ENCODE measurements around the gene CHID1.
A peak's percentile ranks its signal among the peaks of the same experiment; 100 is the strongest.

CHID1 gene

DNA sequence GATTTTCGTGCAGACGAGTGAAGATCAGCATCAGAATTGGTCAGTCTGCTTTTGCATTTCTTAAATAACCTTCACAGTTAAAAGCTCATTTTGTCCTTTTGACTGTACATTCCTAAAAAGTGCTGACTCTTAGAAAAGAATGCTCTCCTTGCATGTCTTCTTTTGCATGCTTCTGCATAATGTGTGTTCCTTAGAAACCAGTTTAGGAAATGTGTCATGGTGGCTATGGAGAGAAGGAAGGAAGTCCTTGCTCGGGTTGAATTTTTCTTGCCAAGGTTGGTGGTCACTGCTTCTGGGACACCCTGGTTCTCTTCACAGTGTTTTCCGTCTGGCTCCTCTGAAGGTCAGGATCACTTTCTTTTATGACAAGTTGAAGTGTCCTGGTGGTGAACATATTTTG, 21.8 kb upstream of the CHID1 start:
- no peak for DNase-seq

DNA sequence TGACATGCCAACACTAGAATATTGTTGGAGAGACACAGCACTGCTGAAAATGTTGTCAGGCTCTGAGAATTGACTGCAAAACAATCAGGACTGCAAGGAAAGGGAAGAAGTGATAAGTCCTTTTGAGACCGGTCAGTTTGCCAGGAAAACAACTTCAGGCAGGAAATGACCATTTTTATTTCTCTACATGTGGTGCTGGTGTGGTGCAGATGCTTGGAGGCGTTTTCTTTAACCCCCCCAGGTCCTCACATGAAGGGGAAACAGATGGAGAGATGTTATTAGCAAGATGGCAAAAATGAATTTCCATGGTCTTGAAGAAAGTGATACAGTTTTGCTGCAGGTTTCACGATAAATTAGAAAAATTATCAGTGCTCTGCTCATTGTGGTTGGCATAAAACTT, 20.8 kb upstream of the CHID1 start:
- DNase-seq: no peak

- no peak for DNase-seq
Observed at GRCh38 chr11:929405-929804, 18.8 kb upstream of the CHID1 start.

DNA sequence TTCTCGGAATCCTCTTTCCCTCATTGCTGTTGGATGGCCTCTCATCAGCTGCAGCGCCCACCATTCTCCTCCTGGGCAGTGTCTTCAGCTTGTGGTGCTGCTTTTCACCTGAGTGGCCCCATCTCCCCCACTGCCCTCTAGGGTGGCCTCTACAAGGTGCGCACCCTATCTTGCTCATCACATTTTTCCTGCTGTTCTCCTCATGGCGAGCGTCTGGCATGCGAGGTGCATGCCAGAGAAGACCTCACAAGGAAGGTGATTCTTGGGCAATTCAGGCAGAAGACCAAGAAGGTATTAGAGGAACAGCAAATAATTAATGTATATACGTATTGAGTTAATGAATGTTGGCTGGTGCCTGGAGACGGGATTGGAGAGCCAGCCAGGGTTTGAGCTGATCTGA, 18.2 kb upstream of the CHID1 start:
- DNase-seq: no peak

- DNase-seq: no peak
Observed at GRCh38 chr11:927871-928270, 17.3 kb upstream of the CHID1 start.

GRCh38 chr11:926341-926916, 15.8 kb upstream of the CHID1 start:
- DNase-seq: peak; percentile 44

GRCh38 chr11:925496-926301, 15.1 kb upstream of the CHID1 start, which contains the start of gene AP2A2:
TSS of gene AP2A2 (plus strand) at chr11:925870. CDS start at chr11:926022, 152 bp downstream.
- peak; percentile 87 for DNase-seq

GRCh38 chr11:925158-925495, 14.5 kb upstream of the CHID1 start:
- no peak for DNase-seq

- DNase-seq: no peak
Observed at GRCh38 chr11:924406-925157, 14.0 kb upstream of the CHID1 start.

- DNase-seq: no peak
Observed at GRCh38 chr11:923691-924405, 13.2 kb upstream of the CHID1 start.

DNA sequence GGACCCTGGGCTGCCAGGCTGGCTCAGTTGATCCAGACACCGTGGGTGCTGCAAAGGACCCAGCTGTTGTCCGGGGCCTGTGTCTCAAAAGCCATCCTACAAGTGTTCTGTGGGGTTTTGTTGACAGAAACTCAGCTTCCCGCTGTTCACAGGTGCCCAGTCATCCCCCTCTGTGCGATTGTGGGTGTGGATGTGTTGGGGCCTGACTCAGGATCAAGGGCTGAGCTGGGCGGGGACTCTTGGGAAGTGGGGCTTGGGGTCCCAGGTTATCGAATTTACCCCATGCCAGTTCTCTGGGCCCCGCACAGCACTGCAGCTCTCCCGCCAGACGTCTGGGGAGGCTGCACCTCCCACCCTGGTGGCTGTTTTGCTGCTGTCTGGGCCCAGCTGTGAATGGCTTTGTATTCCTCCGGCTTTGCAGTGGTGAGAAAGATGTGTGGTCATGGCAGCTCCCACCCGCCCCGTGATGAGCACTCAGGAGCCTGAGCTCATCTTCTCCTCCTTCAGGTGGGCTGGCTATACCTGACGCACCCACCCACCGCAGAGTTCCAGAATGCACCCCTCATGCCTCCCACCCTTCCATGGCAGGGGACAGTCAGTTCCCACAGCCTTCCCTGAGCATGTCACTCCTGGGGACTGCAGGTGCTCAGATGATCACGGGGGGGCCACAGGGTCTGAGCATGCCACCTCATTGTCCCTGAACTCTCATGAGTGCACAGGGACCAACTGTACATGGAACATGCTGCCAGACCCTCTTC, 11.5 kb upstream of the CHID1 start:
- DNase-seq: no peak

DNA sequence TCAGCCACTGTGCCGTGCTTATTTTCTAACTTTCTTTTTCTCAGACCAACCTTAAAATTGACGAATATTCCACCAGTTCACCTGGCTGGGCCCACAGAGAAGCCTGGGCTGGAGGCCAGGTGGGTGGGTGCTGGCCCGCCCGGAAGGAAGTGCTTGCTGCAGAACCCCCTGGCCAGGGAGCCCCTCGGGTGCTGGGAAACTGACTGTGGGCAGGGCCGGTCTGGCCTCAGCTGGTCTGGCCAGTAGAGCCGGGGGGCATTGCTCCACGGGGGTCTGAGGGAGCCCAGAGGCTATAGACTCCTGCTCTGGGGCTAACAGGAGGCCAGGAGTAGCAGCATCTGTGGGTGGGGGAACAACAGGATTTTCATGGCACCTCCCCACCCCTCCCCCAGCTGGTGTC, 6.8 kb upstream of the CHID1 start:
- DNase-seq: no peak

DNA sequence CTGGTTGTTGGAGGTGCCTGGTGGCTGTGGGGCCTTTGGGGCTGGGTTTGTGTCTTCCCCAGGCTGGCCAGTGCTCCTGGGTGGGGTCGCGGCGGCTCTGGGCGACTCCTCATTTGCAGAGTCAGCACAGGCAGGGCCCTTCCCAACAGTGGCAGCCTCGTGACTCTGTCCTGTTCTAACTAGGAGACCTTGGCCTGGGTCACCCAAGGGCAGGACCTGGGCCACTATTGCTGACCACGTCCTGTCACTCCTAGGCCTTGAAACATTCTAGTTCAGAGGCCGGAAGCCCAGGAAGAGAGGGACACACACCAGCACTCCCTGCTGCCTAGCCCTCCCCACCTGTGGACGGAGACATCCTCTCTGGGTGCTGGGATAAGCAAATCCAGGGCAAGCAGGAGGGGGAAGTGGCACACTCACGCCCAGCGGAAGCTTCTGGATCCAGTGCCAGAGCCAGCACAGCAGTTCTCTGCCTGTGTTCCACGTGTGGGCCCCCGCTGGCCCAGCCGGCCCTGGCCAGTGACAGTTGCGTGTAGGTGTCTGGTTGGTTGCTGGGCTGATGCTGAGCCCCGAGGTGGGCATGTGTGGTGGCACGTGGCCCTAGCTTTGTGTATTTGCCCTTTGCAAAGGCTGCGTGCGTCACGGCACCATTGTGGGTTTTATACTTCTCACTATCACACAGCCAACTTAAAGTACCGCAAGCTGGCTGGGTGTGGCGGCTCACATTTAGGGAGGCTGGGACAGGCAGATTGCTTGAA, 4.3 kb upstream of the CHID1 start:
- no peak for DNase-seq

DNA sequence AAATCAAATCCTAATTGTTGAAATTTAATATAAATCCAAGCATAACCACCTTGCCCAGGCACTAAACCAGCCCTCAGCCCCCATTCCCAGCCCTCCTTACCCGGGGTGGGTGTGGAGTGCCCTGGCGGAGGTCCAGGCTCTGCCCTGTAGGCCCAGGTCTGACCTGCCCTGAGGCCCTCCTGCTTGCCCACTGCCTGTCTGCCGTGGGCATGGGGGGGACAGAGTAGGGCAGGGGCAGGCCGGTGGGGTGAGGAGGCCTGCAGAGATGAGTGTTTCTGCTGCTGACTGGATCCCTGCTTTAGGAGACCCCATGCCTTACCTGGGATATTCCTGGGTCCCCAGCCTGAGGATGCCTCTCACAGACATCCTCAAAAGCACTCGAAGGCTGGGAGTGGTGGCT, 3.6 kb upstream of the CHID1 start:
- DNase-seq: no peak

- no peak for DNase-seq
Observed at GRCh38 chr11:913043-913442, 2.4 kb upstream of the CHID1 start.

- DNase-seq: no peak
Observed at GRCh38 chr11:912266-912665, 1.7 kb upstream of the CHID1 start.

GRCh38 chr11:911890-912219, 1.2 kb upstream of the CHID1 start:
- no peak for DNase-seq

DNA sequence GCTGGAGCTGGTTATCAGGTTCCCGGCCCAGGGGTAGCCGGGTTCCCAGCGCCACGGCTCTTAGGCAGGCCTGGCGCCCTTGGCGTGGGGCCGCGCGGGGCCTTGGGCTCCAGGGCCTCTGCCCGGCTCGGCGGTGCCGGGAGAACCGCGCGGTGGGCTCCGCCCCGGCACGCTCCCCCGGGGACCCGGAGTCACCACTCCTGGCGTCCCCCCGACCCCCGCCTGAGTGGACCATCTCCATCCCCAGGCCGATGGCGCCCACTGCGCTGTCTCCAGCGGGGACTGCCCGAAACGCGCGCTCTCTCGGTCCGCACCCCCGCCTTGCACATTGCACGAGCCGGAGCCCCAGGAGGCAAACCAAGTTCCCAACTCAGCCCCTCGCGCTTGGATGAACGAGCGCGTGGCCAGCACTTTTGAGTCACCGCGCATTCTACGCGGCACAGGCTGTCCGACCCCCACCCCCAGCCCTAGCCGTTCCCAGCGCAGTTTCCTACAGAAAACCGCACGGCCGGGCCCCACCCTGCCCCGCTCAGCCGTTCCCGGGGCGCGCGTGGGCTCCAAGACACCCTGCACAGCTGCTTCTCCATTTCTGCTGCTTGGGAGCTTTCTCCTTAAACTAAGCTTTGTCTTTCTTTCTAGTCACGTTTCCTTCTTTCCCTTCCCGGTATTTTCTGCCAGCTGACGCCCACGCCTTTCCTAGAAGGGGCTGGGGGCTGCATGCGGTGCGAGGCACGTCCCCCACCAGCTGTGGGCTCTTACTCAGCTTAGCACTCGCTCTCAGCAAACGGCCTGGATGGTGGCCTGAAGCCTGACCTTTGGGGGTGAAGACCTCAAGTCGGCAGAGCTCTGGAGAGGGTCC, 650 bp upstream of the CHID1 start:
- DNase-seq: peak; percentile 52

- no peak for DNase-seq
Observed at GRCh38 chr11:910044-910588, 494 bp downstream of the CHID1 start.

DNA sequence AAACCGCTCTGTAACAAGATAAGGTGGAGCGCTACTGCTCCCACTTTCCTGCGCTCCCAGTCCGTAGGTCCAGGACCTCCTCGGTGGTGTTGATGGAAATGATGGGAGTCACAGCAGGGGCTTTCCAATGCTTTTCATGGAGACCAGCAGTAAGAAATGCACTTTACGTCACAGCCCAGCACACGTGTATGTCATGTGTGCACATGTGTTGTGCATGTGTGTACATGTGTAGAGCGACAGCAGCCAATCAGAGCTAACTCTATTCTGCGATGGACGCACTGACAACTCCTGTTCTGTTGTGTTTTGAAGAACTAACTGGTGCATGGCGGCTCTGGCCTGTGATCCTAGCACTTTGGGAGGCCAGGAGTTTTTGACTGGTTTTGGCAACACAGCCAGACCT, 1.2 kb downstream of the CHID1 start:
- DNase-seq: no peak

DNA sequence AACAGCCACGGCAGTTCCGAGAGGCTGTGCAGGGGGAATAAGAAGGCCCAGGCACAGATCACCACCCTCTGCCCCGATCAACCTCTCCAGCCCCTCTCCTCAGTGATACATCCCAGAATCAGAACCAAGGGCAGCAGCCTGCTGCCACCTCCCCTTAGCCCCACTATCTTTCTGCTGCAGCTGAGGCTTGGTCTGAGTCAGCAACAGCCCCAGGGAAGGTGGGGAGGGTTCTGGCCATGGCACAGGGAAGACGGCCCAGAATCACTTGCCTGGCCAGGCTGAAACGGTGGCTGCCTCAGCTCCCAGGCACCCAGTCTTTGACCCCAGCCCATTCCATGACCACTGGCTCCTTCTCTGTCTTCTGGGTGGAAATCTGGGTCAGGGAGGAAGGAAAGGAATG, 2.3 kb downstream of the CHID1 start:
- DNase-seq: no peak
